GM10248 (cell line): Measurements from ENCODE around the gene KSR1.

ENCODE experiments used
- CTCF ChIA-PET: fragments of 300-600 bp; sonication (Branson Sonifier 250); formaldehyde crosslinking; extraction: SDS; loops from one replicate; lab custom pipeline; 2021; ENCODE audit warnings: antibody characterized with exemption; lab: Yijun Ruan, JAX
- POLR2A ChIA-PET: fragments of 350-650 bp; sonication (Branson Sonifier 250); formaldehyde crosslinking; extraction: SDS; loops from one replicate; lab custom pipeline; 2020; ENCODE audit warnings: antibody characterized with exemption; lab: Yijun Ruan, JAX
- DNase-seq: peaks from one replicate; pipeline ENCODE4 v3.0.0; 2012; ENCODE audit errors: extremely low spot score
- TF ChIP-seq, protein P1 (sequence below): IDR thresholded peaks from 2 replicates; pipeline ENCODE4 v1.5.1; 2012; ENCODE audit warnings: mild to moderate bottlenecking, low read depth; ENCODE audit errors: extremely low read depth, missing control alignments, control extremely low read depth

The KSR1 gene

DNA sequence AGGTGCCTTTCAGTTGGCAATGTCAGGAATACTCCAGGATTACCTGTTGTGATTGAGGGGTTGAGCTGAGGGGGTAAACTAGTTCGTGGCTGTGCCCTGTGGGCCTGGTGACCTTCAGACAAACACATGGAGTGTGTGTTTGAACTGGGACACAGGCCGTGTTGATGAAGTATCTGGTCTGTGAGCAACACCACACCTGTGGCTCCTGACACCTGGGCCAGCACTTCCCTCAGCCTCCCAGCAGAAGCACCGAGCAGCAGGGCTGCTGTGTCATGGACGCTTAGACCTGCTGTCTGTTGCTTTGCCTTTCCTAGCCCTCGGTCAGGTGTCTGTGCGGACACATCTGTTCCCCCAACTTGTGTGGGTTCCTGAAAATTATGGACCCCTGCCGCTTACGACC lies 82.9 kb downstream of the KSR1 start:
- CTCF ChIA-PET, result interaction anchor here (2.5 kb wide), 1 partner anchor 11 kb away, joined by 5 read pairs; no protein-coding TSS in a partner anchor

DNA sequence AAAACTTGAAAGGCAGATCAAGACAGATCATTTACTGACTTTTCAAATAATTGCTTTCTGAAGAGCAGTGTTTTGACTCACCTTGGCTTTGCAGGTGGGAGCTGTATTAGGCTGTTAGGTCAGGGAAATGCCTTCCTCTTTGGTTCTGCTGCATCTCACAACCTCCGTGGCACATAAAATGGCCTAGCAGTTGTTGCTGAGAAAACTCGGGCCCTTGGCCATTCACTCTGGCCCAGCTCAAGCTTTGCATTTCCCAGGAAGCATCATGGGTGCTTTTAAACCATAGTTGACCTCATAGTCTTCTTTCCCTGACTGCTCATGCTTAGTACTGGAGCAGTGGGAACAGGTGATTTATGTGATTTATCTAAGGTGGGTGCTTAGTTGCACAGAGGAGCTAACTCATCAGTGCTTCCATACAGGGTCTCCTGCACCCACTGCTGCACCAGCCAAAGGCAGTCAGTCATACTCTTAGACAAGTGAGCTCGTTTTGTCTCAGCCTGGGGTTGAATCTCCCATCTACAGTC lies 83.6 kb downstream of the KSR1 start:
- ChIA-PET CTCF (interaction anchor here (0.9 to 2.5 kb wide), 7 partner anchors 9 to 304 kb away, joined by 4 to 5 read pairs (median 5); no protein-coding TSS in a partner anchor), POLR2A (no interaction called here)
- TF ChIP-seq, protein P1, sequence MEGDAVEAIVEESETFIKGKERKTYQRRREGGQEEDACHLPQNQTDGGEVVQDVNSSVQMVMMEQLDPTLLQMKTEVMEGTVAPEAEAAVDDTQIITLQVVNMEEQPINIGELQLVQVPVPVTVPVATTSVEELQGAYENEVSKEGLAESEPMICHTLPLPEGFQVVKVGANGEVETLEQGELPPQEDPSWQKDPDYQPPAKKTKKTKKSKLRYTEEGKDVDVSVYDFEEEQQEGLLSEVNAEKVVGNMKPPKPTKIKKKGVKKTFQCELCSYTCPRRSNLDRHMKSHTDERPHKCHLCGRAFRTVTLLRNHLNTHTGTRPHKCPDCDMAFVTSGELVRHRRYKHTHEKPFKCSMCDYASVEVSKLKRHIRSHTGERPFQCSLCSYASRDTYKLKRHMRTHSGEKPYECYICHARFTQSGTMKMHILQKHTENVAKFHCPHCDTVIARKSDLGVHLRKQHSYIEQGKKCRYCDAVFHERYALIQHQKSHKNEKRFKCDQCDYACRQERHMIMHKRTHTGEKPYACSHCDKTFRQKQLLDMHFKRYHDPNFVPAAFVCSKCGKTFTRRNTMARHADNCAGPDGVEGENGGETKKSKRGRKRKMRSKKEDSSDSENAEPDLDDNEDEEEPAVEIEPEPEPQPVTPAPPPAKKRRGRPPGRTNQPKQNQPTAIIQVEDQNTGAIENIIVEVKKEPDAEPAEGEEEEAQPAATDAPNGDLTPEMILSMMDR, result no peak
- no peak for DNase-seq

More for the DNA sequence above, 82.9 kb downstream of the KSR1 start:
- no peak for DNase-seq
- TF ChIP-seq, protein P1, result no peak
- POLR2A ChIA-PET, result no interaction called here

DNA sequence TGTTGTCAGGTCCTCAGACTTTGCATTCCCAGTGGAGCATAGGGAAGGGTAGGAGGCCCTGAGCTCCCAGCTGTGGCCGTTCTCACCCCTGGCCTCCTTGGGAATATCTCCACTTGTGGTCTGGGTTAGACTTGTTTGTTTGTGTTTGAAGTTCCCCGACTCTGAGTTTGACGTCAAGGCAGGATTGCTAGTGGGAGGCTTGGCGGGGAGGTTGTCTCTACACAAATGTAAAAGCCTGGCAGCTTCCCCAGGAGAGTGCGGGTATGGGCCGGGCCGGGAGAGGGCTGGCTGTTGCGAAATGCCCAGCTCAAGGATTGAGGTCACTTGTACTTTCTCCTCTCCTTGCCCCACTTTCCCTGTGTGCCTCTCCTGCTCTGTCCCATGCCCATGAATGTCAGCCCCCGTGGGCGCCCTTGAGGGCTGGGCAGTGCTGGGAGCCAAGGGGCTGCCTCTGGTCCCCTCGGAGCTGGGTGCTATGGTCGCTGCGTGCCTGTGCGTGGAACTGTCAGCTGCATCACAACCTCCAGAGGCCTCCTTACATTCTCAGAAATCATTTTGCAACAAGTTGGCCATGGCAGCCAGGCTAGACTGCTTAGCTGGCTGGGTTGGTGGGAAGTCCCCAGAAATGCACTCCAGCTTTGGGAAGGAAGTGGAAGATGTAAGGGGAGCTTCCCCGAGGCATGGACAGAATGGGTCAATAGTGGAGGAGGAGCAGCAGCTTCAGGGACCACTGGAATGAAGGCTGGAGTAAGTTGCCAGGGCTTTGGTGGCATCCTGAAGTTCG lies 84.3 kb downstream of the KSR1 start:
- ChIA-PET POLR2A (no interaction called here), CTCF (interaction anchor here (0.9 to 1.7 kb wide), 7 partner anchors 9 to 304 kb away, joined by 3 to 5 read pairs (median 4); no protein-coding TSS in a partner anchor)

DNA sequence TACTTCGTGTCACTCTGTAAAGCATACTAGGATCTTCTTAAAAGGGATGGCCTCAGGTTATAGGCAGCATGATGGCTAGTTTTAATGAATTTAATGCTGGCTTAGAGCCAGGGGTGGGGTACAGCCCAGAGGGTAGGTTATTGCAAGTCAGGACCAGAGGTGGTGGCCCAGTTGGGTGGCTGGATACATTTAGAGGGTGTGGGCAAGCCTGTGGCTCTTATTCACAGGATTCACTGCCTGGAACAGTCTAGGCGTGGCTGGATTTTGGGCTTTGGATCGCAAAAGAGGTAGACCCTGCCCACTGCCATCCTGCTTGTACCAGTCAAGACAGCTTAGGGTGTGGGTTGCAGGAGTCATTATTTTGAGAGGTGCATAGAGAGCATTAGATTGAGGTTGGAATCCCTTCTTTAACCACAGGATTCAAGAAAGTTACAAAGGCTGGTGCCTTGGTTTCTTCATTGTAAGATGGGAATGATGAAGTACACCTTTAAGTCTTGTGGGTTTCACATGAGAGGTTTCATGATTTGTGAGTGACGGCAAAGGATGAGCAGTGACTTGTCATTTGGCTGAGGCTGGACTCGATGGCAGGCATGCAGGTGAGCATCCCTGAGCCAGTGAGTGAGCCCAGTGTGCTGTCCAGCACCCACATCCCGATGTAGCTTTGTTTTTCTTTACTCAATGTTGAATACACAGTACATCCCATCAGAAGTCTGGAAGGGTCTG lies 85.2 kb downstream of the KSR1 start:
- POLR2A ChIA-PET, result no interaction called here

More for the DNA sequence above, 84.3 kb downstream of the KSR1 start:
- DNase-seq, result no peak
- TF ChIP-seq, protein P1, result no peak

DNA sequence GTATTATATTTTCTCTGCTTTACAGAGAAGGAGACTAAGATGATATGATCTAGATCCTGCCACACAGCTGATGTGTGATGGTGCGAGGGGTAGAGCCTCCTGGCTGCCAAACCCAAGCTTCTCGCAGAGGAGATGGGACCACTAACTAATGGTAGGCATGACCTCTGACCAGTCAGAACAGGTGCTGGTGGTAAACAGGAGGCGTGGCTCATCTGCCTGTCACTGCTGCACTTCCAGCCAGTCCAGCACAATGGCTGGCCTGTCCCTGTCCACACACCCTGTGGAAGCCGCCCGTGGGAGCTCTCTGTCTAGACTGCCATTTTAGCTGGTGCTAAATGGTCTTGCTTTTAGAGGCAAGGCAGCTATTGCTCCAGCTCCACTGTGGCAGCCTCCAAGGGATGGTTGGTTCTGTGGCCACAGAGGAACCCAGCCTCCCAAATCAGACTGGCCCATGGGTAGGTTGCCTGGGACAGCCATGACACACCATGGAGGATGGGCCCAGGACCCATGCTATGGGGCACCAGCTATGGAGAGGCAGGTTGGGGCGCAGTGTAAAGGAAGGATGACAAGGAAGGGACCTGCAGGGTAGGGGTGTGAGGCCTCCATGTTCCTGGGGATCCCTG lies 86.7 kb downstream of the KSR1 start:
- DNase-seq, result no peak
- TF ChIP-seq, protein P1, result no peak
- ChIA-PET POLR2A (no interaction called here), CTCF (interaction anchor here (1.0 to 2.2 kb wide), 6 partner anchors 10 to 307 kb away, joined by 3 to 10 read pairs (median 4); no protein-coding TSS in a partner anchor)

More for the DNA sequence above, 85.2 kb downstream of the KSR1 start:
- TF ChIP-seq, protein P1, result no peak
- DNase-seq, result no peak
- CTCF ChIA-PET, result interaction anchor here (0.9 to 1.9 kb wide), 6 partner anchors 10 to 305 kb away, joined by 3 to 8 read pairs (median 4); no protein-coding TSS in a partner anchor

DNA sequence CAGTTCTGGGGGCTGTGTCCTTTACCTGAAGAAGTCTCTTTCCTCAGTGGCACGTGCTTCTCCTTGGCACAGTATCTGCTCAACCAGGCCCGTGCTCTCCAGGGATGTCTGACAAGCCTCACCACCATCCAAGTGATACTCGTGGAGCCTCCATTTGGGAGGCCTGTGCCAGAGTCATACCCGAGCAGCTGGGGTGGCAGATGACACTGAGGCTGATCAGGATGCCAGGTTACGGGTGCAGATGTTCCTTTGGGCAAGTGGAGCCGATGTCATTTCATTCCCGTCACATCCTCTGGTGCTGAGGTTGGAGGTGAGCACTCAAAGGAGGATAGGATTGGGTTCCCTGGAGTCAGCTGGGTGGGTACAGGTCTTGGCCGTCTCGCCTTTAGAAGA lies 87.2 kb downstream of the KSR1 start:
- CTCF ChIA-PET, result interaction anchor here (1.0 to 2.2 kb wide), 4 partner anchors 10 to 83 kb away, joined by 3 to 10 read pairs (median 4); no protein-coding TSS in a partner anchor
- POLR2A ChIA-PET, result interaction anchor here (1.1 kb wide), 1 partner anchor 71 kb away, joined by 7 read pairs; no protein-coding TSS in a partner anchor
- TF ChIP-seq, protein P1, result no peak
- DNase-seq, result no peak
